Natural killer cell (primary cell): ENCODE data around the gene MAML3. TPM values are rescaled to one million over a fixed set of nuclear protein-coding genes. Genes with fewer than 3 reads are reported as not detected.

Experiments used
- ATAC-seq, 3 donors: fragments of 150-1000 bp in 2 of 3; fragments of 200-7000 bp in 1 of 3; cut with Tn5 transposase; 1 replicate in 1 of 3; 2 replicates in 2 of 3; pipeline ENCODE4 v1.10.0; 2021; ENCODE audit warnings: mild to moderate bottlenecking in 2 of 3, moderate library complexity in 2 of 3
- DNase-seq, 2 donors: peaks; one replicate each; pipeline versions ENCODE4 v3.0.0 to v3.0.0-alpha.2; 2013 to 2021; ENCODE audit warnings: mixed read lengths in 1 of 2
- H3K27ac ChIP-seq: one replicate; pipeline ENCODE4 v1.5.1; 2013; ENCODE audit warnings: mild to moderate bottlenecking, low read length
- H3K27me3 ChIP-seq: one replicate; pipeline ENCODE4 v1.6.1; 2013; ENCODE audit warnings: low read length; ENCODE audit not compliant: control insufficient read depth, insufficient read depth
- H3K36me3 ChIP-seq: one replicate; pipeline ENCODE4 v1.6.1; 2013; ENCODE audit warnings: low read length; ENCODE audit not compliant: control insufficient read depth, insufficient read depth
- H3K4me1 ChIP-seq: one replicate; pipeline ENCODE4 v1.6.1; 2013; ENCODE audit warnings: low read length; ENCODE audit not compliant: control insufficient read depth, insufficient read depth
- H3K4me3 ChIP-seq: one replicate; pipeline ENCODE4 v1.5.1; 2013; ENCODE audit warnings: low read length
- H3K9me3 ChIP-seq: one replicate; pipeline ENCODE4 v1.6.1; 2013; ENCODE audit warnings: low read length; ENCODE audit not compliant: control insufficient read depth, insufficient read depth
- H3K27ac Mint-ChIP-seq, 2 donors: one replicate each; pipeline ENCODE4 v1.8.0; 2022; ENCODE audit warnings: mild to moderate bottlenecking in 2 of 2, mixed read lengths in 2 of 2, moderate library complexity in 1 of 2
- H3K27me3 Mint-ChIP-seq, 2 donors: one replicate each; pipeline ENCODE4 v1.8.0; 2022; ENCODE audit warnings: low read depth in 2 of 2, mixed read lengths in 2 of 2
- H3K36me3 Mint-ChIP-seq: one replicate; pipeline ENCODE4 v1.8.0; 2022; ENCODE audit warnings: mixed read lengths
- H3K4me1 Mint-ChIP-seq, 2 donors: one replicate each; pipeline ENCODE4 v1.8.0; 2022; ENCODE audit warnings: mixed read lengths in 2 of 2
- H3K4me3 Mint-ChIP-seq: one replicate; pipeline ENCODE4 v1.8.0; 2022; ENCODE audit warnings: mild to moderate bottlenecking, moderate library complexity, mixed read lengths
- H3K9me3 Mint-ChIP-seq, 2 donors: one replicate each; pipeline ENCODE4 v1.8.0; 2022; ENCODE audit warnings: mixed read lengths in 2 of 2
- WGBS: methylation state at CpG from one replicate; pipeline ENCODE4 v1.1.7; 2013; ENCODE audit warnings: missing lambda C conversion rate; ENCODE audit not compliant: insufficient coverage; 5-methylcytosine and 5-hydroxymethylcytosine counted together
- intact Hi-C: fragments of 100-400 bp; cut with micrococcal nuclease; formaldehyde crosslinking; loops from one replicate; pipeline ENCODE4 v1.14.2; 2022
- total RNA-seq, 4 donors: library from RNA; stranded (reverse); fragments of 120-200 nt in 1 of 4; gene quantifications; one replicate each; pipeline versions ENCODE4 v1.2.3 to v1.2.4, GENCODE V29; 2013 to 2022
- TF ChIP-seq, protein P1 (sequence below): fragments of 200-600 bp; IDR thresholded peaks from one replicate; pipeline ENCODE4 v1.8.0; 2022; ENCODE audit warnings: antibody characterized with exemption

Gene MAML3
- total RNA-seq, 3 donors from 2014 or later (not counting 1 experiment from before 2014, with no cell fraction given), result 1.7 to 5.6 (median 2.8) TPM

- DNase-seq (no peak), ATAC-seq (no peak)
- peaks cover 11 to 28% of the 10 kb centered on the region in 2 donors for H3K27me3 Mint-ChIP-seq
- H3K4me3 Mint-ChIP-seq, result peak overlapping the region; percentile 81
- H3K27ac Mint-ChIP-seq, result peak overlapping the region in 1 of 2 donors; percentile 43
- H3K9me3 Mint-ChIP-seq, result no peaks in the 10 kb centered on the region
- H3K4me3 ChIP-seq, result peak overlapping the region; percentile 6
- no peaks in the 10 kb centered on the region for H3K36me3 ChIP-seq
- 9% methylated on average over 10 of the region's 14 CpGs for WGBS
- H3K4me1 Mint-ChIP-seq, result peaks cover 9 to 11% of the 10 kb centered on the region in 2 donors
- H3K27me3 ChIP-seq, result no peaks in the 10 kb centered on the region
- intact Hi-C loops, result loop anchor here (2.0 kb wide), 1 partner anchor 518 kb away; no protein-coding TSS in a partner anchor
- H3K36me3 Mint-ChIP-seq, result no peaks in the 10 kb centered on the region
- no peaks in the 10 kb centered on the region for H3K9me3 ChIP-seq
- TF ChIP-seq, protein P1, sequence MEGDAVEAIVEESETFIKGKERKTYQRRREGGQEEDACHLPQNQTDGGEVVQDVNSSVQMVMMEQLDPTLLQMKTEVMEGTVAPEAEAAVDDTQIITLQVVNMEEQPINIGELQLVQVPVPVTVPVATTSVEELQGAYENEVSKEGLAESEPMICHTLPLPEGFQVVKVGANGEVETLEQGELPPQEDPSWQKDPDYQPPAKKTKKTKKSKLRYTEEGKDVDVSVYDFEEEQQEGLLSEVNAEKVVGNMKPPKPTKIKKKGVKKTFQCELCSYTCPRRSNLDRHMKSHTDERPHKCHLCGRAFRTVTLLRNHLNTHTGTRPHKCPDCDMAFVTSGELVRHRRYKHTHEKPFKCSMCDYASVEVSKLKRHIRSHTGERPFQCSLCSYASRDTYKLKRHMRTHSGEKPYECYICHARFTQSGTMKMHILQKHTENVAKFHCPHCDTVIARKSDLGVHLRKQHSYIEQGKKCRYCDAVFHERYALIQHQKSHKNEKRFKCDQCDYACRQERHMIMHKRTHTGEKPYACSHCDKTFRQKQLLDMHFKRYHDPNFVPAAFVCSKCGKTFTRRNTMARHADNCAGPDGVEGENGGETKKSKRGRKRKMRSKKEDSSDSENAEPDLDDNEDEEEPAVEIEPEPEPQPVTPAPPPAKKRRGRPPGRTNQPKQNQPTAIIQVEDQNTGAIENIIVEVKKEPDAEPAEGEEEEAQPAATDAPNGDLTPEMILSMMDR, result no peak
- H3K4me1 ChIP-seq, result peaks cover 14% of the 10 kb centered on the region
- H3K27ac ChIP-seq, result no peak overlapping the region
Measured at GRCh38 chr4:139734201-139734874, 419.6 kb downstream of the MAML3 start.

DNA sequence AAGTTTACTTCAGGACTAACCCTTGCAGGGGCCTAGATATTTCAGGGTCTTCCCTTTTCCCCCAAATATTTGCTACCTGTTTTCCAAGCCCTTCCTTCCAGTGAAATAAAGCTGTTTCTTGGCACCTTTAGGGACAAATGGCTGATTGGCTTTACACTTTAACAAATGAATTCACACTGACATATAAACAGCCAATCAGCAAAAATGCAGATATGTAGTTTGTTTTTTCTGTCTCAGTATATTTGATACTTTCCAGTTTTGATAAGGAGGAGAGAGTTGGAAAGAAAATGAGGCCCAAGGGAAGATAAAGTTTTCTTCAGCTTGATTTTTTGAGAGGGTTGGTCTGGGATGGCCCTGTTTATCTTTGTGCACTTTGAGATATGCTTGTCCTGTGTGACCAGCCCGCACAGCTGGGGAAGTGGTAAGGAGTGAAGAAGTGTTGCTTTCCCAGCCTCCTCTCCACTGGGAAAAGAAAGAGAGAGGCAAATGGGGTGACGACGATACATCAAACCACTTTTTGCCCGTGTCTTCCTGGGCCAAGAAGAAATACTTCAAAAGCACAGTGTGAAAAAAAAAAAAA, 420.9 kb downstream of the MAML3 start:
- no peaks in the 10 kb centered on the region for H3K36me3 Mint-ChIP-seq
- ATAC-seq (no peak), DNase-seq (no peak)
- H3K4me1 Mint-ChIP-seq, result peaks cover 9 to 11% of the 10 kb centered on the region in 2 donors
- H3K9me3 Mint-ChIP-seq, result no peaks in the 10 kb centered on the region
- Histone ChIP-seq H3K4me3 (no peak overlapping the region), H3K4me1 (peaks cover 14% of the 10 kb centered on the region), H3K27ac (no peak overlapping the region), H3K36me3 (no peaks in the 10 kb centered on the region), H3K9me3 (no peaks in the 10 kb centered on the region), H3K27me3 (no peaks in the 10 kb centered on the region)
- H3K4me3 Mint-ChIP-seq, result no peak overlapping the region
- no peak overlapping the region for H3K27ac Mint-ChIP-seq
- 90% methylated on average over 2 of the region's 4 CpGs for WGBS
- intact Hi-C loops, result no loop called here
- peaks cover 11 to 28% of the 10 kb centered on the region in 2 donors for H3K27me3 Mint-ChIP-seq
- TF ChIP-seq, protein P1, result no peak

DNA sequence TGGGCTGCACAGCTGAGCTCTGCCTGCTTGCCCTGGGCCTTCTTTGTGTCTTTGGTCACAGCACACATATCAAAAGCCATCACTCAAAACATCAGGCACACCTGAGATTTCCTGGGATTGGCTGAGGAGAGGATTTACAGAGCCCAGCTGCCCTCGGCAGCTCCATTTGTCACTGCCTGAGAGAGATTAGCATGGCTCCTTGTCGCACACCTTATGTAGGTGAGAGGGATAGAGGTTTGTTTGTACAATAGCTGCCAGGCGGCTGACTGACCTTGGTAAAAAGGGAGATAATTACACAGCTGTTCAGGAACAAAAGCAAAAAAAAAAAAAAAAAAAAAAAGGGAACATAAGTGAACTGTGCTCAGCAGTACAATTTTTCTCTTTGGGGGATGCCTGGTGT, 425.1 kb downstream of the MAML3 start:
- peaks cover 2% of the 10 kb centered on the region for H3K36me3 ChIP-seq
- H3K4me1 Mint-ChIP-seq, result no peaks in the 10 kb centered on the region
- no peak overlapping the region for H3K27ac Mint-ChIP-seq
- no peak overlapping the region for H3K27ac ChIP-seq
- TF ChIP-seq, protein P1, result no peak
- no peaks in the 10 kb centered on the region for H3K4me1 ChIP-seq
- no peaks in the 10 kb centered on the region for H3K9me3 Mint-ChIP-seq
- no peak for DNase-seq
- H3K9me3 ChIP-seq, result no peaks in the 10 kb centered on the region
- 97% methylated on average over 3 of the region's 3 CpGs for WGBS
- H3K36me3 Mint-ChIP-seq, result no peaks in the 10 kb centered on the region
- ATAC-seq, result no peak
- intact Hi-C loops, result no loop called here
- no peaks in the 10 kb centered on the region for H3K27me3 ChIP-seq
- H3K27me3 Mint-ChIP-seq, result peaks cover under 1 to 8% of the 10 kb centered on the region in 2 donors
- H3K4me3 ChIP-seq, result no peak overlapping the region
- no peak overlapping the region for H3K4me3 Mint-ChIP-seq
